HEK293 (cell line): ENCODE measurements around the gene S1PR4.

Source experiments
- CTCF ChIA-PET: fragments of 350-600 bp; formaldehyde crosslinking; extraction: SDS; loops from one replicate; lab custom pipeline; 2021; ENCODE audit warnings: antibody characterized with exemption; lab: Yijun Ruan, JAX
- POLR2A ChIA-PET: fragments of 300-600 bp; formaldehyde crosslinking; extraction: SDS; loops from one replicate; lab custom pipeline; 2020; ENCODE audit warnings: antibody characterized with exemption, inconsistent platforms; lab: Yijun Ruan, JAX
- H3K27ac ChIP-seq: fragments of 200-500 bp; sonication (Bioruptor generic); 2 replicates; pipeline ENCODE4 v1.5.1; 2014; ENCODE audit warnings: low read depth, low read length, control low read depth, inconsistent platforms; ENCODE audit errors: extremely low read depth
- H3K36me3 ChIP-seq, 2 experiments: fragments of 200-500 bp in 1 of 2; sonication (Bioruptor generic) in 1 of 2; 1 replicate in 1 of 2; 2 replicates in 1 of 2; pipeline ENCODE4 v1.5.1; 2014 to 2017; ENCODE audit warnings: inconsistent platforms in 2 of 2, low read length in 2 of 2; ENCODE audit not compliant: control insufficient read depth in 2 of 2, insufficient read depth in 1 of 2
- H3K4me1 ChIP-seq: fragments of 200-500 bp; sonication (Bioruptor generic); 2 replicates; pipeline ENCODE4 v1.5.1; 2014; ENCODE audit warnings: mild to moderate bottlenecking, low read length, inconsistent platforms; ENCODE audit not compliant: control insufficient read depth, insufficient read depth
- H3K4me3 ChIP-seq: 2 replicates; pipeline ENCODE4 v1.5.1; 2011; ENCODE audit warnings: low read depth, mild to moderate bottlenecking, control low read depth, low read length, moderate library complexity
- H3K9me3 ChIP-seq: fragments of 200-500 bp; sonication (Bioruptor generic); 2 replicates; pipeline ENCODE4 v1.5.1; 2014; ENCODE audit warnings: low read depth, low read length, inconsistent platforms; ENCODE audit not compliant: control insufficient read depth, insufficient read depth
- HIC1 ChIP-seq: fragments of 450-650 bp; formaldehyde crosslinking; IDR thresholded peaks from 2 replicates; pipeline ENCODE4 v1.5.1; 2016; ENCODE audit warnings: missing biosample characterization, missing genetic modification characterization
- OVOL3 ChIP-seq: fragments of 450-650 bp; formaldehyde crosslinking; IDR thresholded peaks from 2 replicates; pipeline ENCODE4 v1.5.1; 2016; ENCODE audit warnings: missing biosample characterization, missing genetic modification characterization
- PATZ1 ChIP-seq: fragments of 450-650 bp; formaldehyde crosslinking; IDR thresholded peaks from 2 replicates; pipeline ENCODE4 v1.5.1; 2016; ENCODE audit warnings: missing biosample characterization, missing genetic modification characterization
- SP2 ChIP-seq: fragments of 450-650 bp; formaldehyde crosslinking; IDR thresholded peaks from 2 replicates; pipeline ENCODE4 v1.5.1; 2016; ENCODE audit warnings: missing biosample characterization, missing genetic modification characterization
- SP3 ChIP-seq: fragments of 450-650 bp; formaldehyde crosslinking; IDR thresholded peaks from 2 replicates; pipeline ENCODE4 v1.5.1; 2016; ENCODE audit warnings: missing biosample characterization, missing genetic modification characterization
- SP7 ChIP-seq: fragments of 450-650 bp; formaldehyde crosslinking; IDR thresholded peaks from 2 replicates; pipeline ENCODE4 v1.5.1; 2016; ENCODE audit warnings: missing biosample characterization, missing genetic modification characterization
- TSHZ1 ChIP-seq: fragments of 450-650 bp; formaldehyde crosslinking; IDR thresholded peaks from 2 replicates; pipeline ENCODE4 v1.5.1; 2016; ENCODE audit warnings: missing biosample characterization, missing genetic modification characterization, borderline replicate concordance
- ZBTB11 ChIP-seq: fragments of 450-650 bp; formaldehyde crosslinking; conservative IDR thresholded peaks from 2 replicates; pipeline ENCODE4 v1.5.1; 2016; ENCODE audit warnings: low read depth, missing biosample characterization, missing genetic modification characterization
- ZBTB8A ChIP-seq: fragments of 450-650 bp; formaldehyde crosslinking; IDR thresholded peaks from 2 replicates; pipeline ENCODE4 v1.5.1; 2016; ENCODE audit warnings: missing biosample characterization, missing genetic modification characterization
- ZNF114 ChIP-seq: fragments of 450-650 bp; formaldehyde crosslinking; IDR thresholded peaks from 2 replicates; pipeline ENCODE4 v1.5.0; 2017; ENCODE audit warnings: missing biosample characterization, missing genetic modification characterization
- ZNF211 ChIP-seq: fragments of 450-650 bp; formaldehyde crosslinking; IDR thresholded peaks from 2 replicates; pipeline ENCODE4 v1.5.1; 2016; ENCODE audit warnings: low read depth, missing biosample characterization, missing genetic modification characterization
- ZNF280D ChIP-seq: fragments of 450-650 bp; formaldehyde crosslinking; IDR thresholded peaks from 2 replicates; pipeline ENCODE4 v1.5.1; 2016; ENCODE audit warnings: missing biosample characterization, missing genetic modification characterization
- ZNF324 ChIP-seq: fragments of 450-650 bp; formaldehyde crosslinking; IDR thresholded peaks from 2 replicates; pipeline ENCODE4 v1.5.1; 2016; ENCODE audit warnings: missing biosample characterization, missing genetic modification characterization
- ZNF513 ChIP-seq: fragments of 450-650 bp; IDR thresholded peaks from 2 replicates; pipeline ENCODE4 v1.5.1; 2018; ENCODE audit warnings: missing biosample characterization, missing genetic modification characterization
- ZNF549 ChIP-seq: fragments of 450-650 bp; IDR thresholded peaks from 2 replicates; pipeline ENCODE4 v1.5.1; 2018; ENCODE audit warnings: missing biosample characterization, missing genetic modification characterization, mild to moderate bottlenecking, inconsistent platforms, moderate library complexity
- ZNF660 ChIP-seq: fragments of 450-650 bp; IDR thresholded peaks from 2 replicates; pipeline ENCODE4 v1.5.1; 2018; ENCODE audit warnings: missing biosample characterization, mild to moderate bottlenecking, missing genetic modification characterization
- ZNF664 ChIP-seq: fragments of 450-650 bp; formaldehyde crosslinking; IDR thresholded peaks from 2 replicates; pipeline ENCODE4 v1.5.1; 2016; ENCODE audit warnings: missing biosample characterization, missing genetic modification characterization
- ZNF785 ChIP-seq: fragments of 450-650 bp; formaldehyde crosslinking; IDR thresholded peaks from 2 replicates; pipeline ENCODE4 v1.5.1; 2016; ENCODE audit warnings: missing biosample characterization, missing genetic modification characterization
- ZSCAN16 ChIP-seq: fragments of 450-650 bp; formaldehyde crosslinking; IDR thresholded peaks from 2 replicates; pipeline ENCODE4 v1.5.1; 2016; ENCODE audit warnings: missing biosample characterization, missing genetic modification characterization
- ZXDB ChIP-seq: fragments of 450-650 bp; formaldehyde crosslinking; IDR thresholded peaks from 2 replicates; pipeline ENCODE4 v1.5.1; 2016; ENCODE audit warnings: missing biosample characterization, missing genetic modification characterization

Gene S1PR4

GRCh38 chr19:3185461-3186159 lies 7.0 kb downstream of the S1PR4 start, which contains the start of gene NCLN:
Gene NCLN, plus strand, starts transcription at chr19:3185930. Its CDS starts 101 bp downstream, at chr19:3186031.
- peak within 1 kb of the TSS; percentile 98 for H3K4me3 ChIP-seq
- no peaks in the 10 kb centered on the region for H3K9me3 ChIP-seq
- ChIA-PET POLR2A (interaction anchor here (1.0 to 1.3 kb wide), 2 partner anchors 37 to 236 kb away, joined by 3 to 4 read pairs; no protein-coding TSS in a partner anchor), CTCF (interaction anchor here (0.9 kb wide), 1 partner anchor 25 kb away, joined by 4 read pairs; no protein-coding TSS in a partner anchor)
- peak within 1 kb of the TSS; percentile 35 for H3K27ac ChIP-seq
- peaks cover 0 to 28% of the 10 kb centered on the region in 2 experiments; a peak in 1 of 3 replicates for H3K36me3 ChIP-seq
- H3K4me1 ChIP-seq: peaks cover 5% of the 10 kb centered on the region
- peak; percentile 44; the same call in 1 of the 2 replicates for TF ChIP-seq ZNF660
- peak; percentile 49 for TF ChIP-seq SP2 (tag by site-specific recombination)
- peak; percentile 54; the same call in 1 of the 2 replicates for TF ChIP-seq SP7 (tag by site-specific recombination)
- TF ChIP-seq ZNF211 (tag by site-specific recombination): no peak
- TF ChIP-seq ZNF513 (tag by site-specific recombination): no peak
- TF ChIP-seq ZNF785 (tag by site-specific recombination): no peak
- no peak for TF ChIP-seq ZSCAN16 (tag by site-specific recombination)
- peak; percentile 80 for TF ChIP-seq ZXDB (tag by site-specific recombination)
- peak; percentile 23; the same call in 1 of the 2 replicates for TF ChIP-seq PATZ1 (tag by site-specific recombination)
- no peak for TF ChIP-seq OVOL3
- TF ChIP-seq ZBTB8A (tag by site-specific recombination): peak; percentile 21; the same call in 1 of the 2 replicates
- no peak for TF ChIP-seq ZNF549 (tag by site-specific recombination)
- no peak for TF ChIP-seq ZNF664 (tag by site-specific recombination)
- peak; percentile 41; the same call in 1 of the 2 replicates for TF ChIP-seq ZNF324 (tag by site-specific recombination)
- peak; percentile 96 for TF ChIP-seq ZBTB11 (tag by site-specific recombination)
- peak; percentile 67 for TF ChIP-seq SP3 (tag by site-specific recombination)
- no peak for TF ChIP-seq TSHZ1 (tag by site-specific recombination)
- no peak for TF ChIP-seq HIC1 (tag by site-specific recombination)
- TF ChIP-seq ZNF114 (tag by site-specific recombination): no peak
- TF ChIP-seq ZNF280D: no peak
